Posterior vena cava (tissue), 2 donors: ENCODE results near the gene PRKD2. TPM values are rescaled to one million over a fixed set of nuclear protein-coding genes. Genes with fewer than 3 reads are reported as not detected.
"Not testable (repeated sequence)": the region's sequence is repeated elsewhere in the genome, so short reads cannot be mapped to it uniquely, and the experiment has no call there.

Experiments
- DNase-seq: peaks from one replicate; pipeline ENCODE4 v3.0.0-alpha.2; 2020; ENCODE audit warnings: low spot score
- intact Hi-C, 2 donors: fragments of 100-400 bp; cut with DNase I; formaldehyde crosslinking; loops; one replicate each; pipeline versions ENCODE4 v1.14.1 to v1.14.2; 2022 to 2023
- total RNA-seq, 2 donors: library from RNA; stranded (reverse); fragmentation: NEBNext Ultra II Directional; extraction: Animal tissue kit (Norgen Biotek cat#: 25700); gene quantifications; one replicate each; pipeline ENCODE4 v1.2.1, GENCODE V29; 2021
- donor health status: DM: yes; HTN: yes; CAD: no.
- donor health status: DM: yes; HTN: yes; CAD: no.

The PRKD2 gene
- total RNA-seq, 2 donors from 2014 or later, result 25.5 to 25.6 TPM

- intact Hi-C loops, result no loop called here
- DNase-seq, result no peak
These were observed 1.4 kb upstream of the PRKD2 start for GRCh38 chr19:46718157-46718933.

GRCh38 chr19:46717716-46718143 is 816 bp upstream of the PRKD2 start:
- intact Hi-C loops, result no loop called here
- no peak for DNase-seq

- intact Hi-C loops, result no loop called here
- no peak for DNase-seq
These were observed 261 bp downstream of the PRKD2 start for GRCh38 chr19:46716672-46717033.

- DNase-seq, result no peak
These were observed 791 bp downstream of the PRKD2 start for GRCh38 chr19:46715975-46716671.

GRCh38 chr19:46715620-46715974 is 1.3 kb downstream of the PRKD2 start:
- no peak for DNase-seq
- intact Hi-C loops, result no loop called here

More at GRCh38 chr19:46715975-46716671, 791 bp downstream of the PRKD2 start:
- intact Hi-C loops, result no loop called here

- intact Hi-C loops, result no loop called here
- no peak for DNase-seq
These were observed 2.3 kb downstream of the PRKD2 start for GRCh38 chr19:46714444-46715106.

GRCh38 chr19:46713781-46714443 is 3.0 kb downstream of the PRKD2 start:
- intact Hi-C loops, result no loop called here
- DNase-seq, result peak; percentile 96

GRCh38 chr19:46712768-46713338 is 4.1 kb downstream of the PRKD2 start:
- DNase-seq, intact Hi-C loops: not testable (repeated sequence)

- DNase-seq, result no peak
- intact Hi-C loops, result no loop called here
These were observed 6.2 kb downstream of the PRKD2 start for GRCh38 chr19:46710687-46711086.

- intact Hi-C loops, result no loop called here
- peak; percentile 94 for DNase-seq
These were observed 12.4 kb downstream of the PRKD2 start for GRCh38 chr19:46704379-46705076.

- intact Hi-C loops, result no loop called here
- no peak for DNase-seq
These were observed 16.2 kb downstream of the PRKD2 start for GRCh38 chr19:46700704-46701103.

GRCh38 chr19:46698395-46699321 is 18.3 kb downstream of the PRKD2 start:
- no peak for DNase-seq
- intact Hi-C loops, result loop anchor here in 1 of 2 donors (5.0 kb wide), 1 partner anchor 134 kb away; no protein-coding TSS in a partner anchor

GRCh38 chr19:46697204-46697960 is 19.5 kb downstream of the PRKD2 start:
- intact Hi-C loops, result loop anchor here in 1 of 2 donors (5.0 kb wide), 1 partner anchor 135 kb away; no protein-coding TSS in a partner anchor
- DNase-seq, result peak; percentile 96

- intact Hi-C loops, result loop anchor here in 1 of 2 donors (5.0 kb wide), 1 partner anchor 135 kb away; no protein-coding TSS in a partner anchor
- no peak for DNase-seq
These were observed 20.1 kb downstream of the PRKD2 start for GRCh38 chr19:46696866-46697203.

- DNase-seq, result no peak
- intact Hi-C loops, result loop anchor here in 1 of 2 donors (5.0 kb wide), 1 partner anchor 136 kb away; no protein-coding TSS in a partner anchor
These were observed 20.9 kb downstream of the PRKD2 start for GRCh38 chr19:46696052-46696451.

GRCh38 chr19:46693760-46694159 is 23.2 kb downstream of the PRKD2 start:
- DNase-seq, result no peak
- intact Hi-C loops, result no loop called here
